ENCODE data around the gene COA8. TPM values are rescaled to one million over a fixed set of nuclear protein-coding genes. Genes with fewer than 3 reads are reported as not detected.

The COA8 gene, protein sequence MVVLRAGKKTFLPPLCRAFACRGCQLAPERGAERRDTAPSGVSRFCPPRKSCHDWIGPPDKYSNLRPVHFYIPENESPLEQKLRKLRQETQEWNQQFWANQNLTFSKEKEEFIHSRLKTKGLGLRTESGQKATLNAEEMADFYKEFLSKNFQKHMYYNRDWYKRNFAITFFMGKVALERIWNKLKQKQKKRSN
- total RNA-seq (10 to 100 TPM; 39.4 to 39.6 TPM), polyA plus RNA-seq (10 to 100 TPM; 30.6 to 59.8 TPM)
- long read RNA-seq, donor 1, transcript APOPT1-201 (5 exons, 2,523 nt): major isoform, 19 of 31 reads
- long read RNA-seq, donor 1, transcript APOPT1-202 (3 exons, 575 nt): minor isoform, 7 of 31 reads
- long read RNA-seq, donor 1, partial matches to known transcripts: 0 of 31 reads
- long read RNA-seq, donor 1, other reads (novel, unspliced or antisense): 0 of 31 reads
- long read RNA-seq, donor 2, transcript APOPT1-201 (5 exons, 2,523 nt): major isoform, 10 of 14 reads
- long read RNA-seq, donor 2, partial matches to known transcripts: 0 of 14 reads
- long read RNA-seq, donor 2, other reads (novel, unspliced or antisense): 0 of 14 reads
- long read RNA-seq, donor 3, transcript APOPT1-201 (5 exons, 2,523 nt): major isoform, 11 of 16 reads
- long read RNA-seq, donor 3, partial matches to known transcripts: 0 of 16 reads
- long read RNA-seq, donor 3, other reads (novel, unspliced or antisense): 0 of 16 reads
- long read RNA-seq, donor 4, transcript APOPT1-201 (5 exons, 2,523 nt): major isoform, 10 of 22 reads
- long read RNA-seq, donor 4, partial matches to known transcripts: 11 of 22 reads
- long read RNA-seq, donor 4, other reads (novel, unspliced or antisense): 0 of 22 reads
- long read RNA-seq, donor 5, transcript APOPT1-202 (3 exons, 575 nt): minor isoform, 6 of 40 reads
- long read RNA-seq, donor 5, transcript APOPT1-201 (5 exons, 2,523 nt): major isoform, 28 of 40 reads
- long read RNA-seq, donor 5, partial matches to known transcripts: 0 of 40 reads
- long read RNA-seq, donor 5, other reads (novel, unspliced or antisense): 0 of 40 reads

- Histone ChIP-seq H3K36me3 (ENCODE audit: control insufficient read depth in 4 of 4, insufficient read depth in 4 of 4, low read length in 4 of 4) (peaks cover 5 to 21% (median 12%) of the 10 kb centered on the region in 4 donors), H3K27me3 (ENCODE audit: control insufficient read depth in 3 of 3, insufficient read depth in 3 of 3, low read length in 2 of 3) (no peaks in the 10 kb centered on the region), H3K27ac (ENCODE audit: low read depth in 1 of 2, low read length in 1 of 2) (peak within 1 kb of the TSS; percentile 97 to 99), H3K4me3 (peak within 1 kb of the TSS; percentile 87), H3K4me1 (ENCODE audit: control insufficient read depth in 5 of 5, insufficient read depth in 5 of 5, low read length in 5 of 5) (peaks cover 4 to 30% (median 10%) of the 10 kb centered on the region in 5 donors), H3K9me3 (ENCODE audit: control insufficient read depth in 4 of 4, insufficient read depth in 3 of 4, low read length in 3 of 4) (no peaks in the 10 kb centered on the region), H3K9ac (ENCODE audit: insufficient read depth in 1 of 2, low read length in 2 of 2) (peak within 1 kb of the TSS; percentile 69 to 93)
- peak; percentile 87 for ATAC-seq (ENCODE audit: insufficient read depth, low FRiP score)
- no peak for TF ChIP-seq CTCF (IDR thresholded peaks at IDR 0.05; ENCODE audit: control extremely low read depth, extremely low read depth)
- DNase-seq: peak; percentile 81 to 92 (median 88)
- 0% methylated on average over 45 to 109 of the region's 109 CpGs for WGBS, 2 donors
These were observed at the start of gene COA8, which contains the start of gene BAG5 for GRCh38 chr14:103562429-103563225. Gene COA8, plus strand, starts transcription at chr14:103562960. Its CDS starts 42 bp downstream, at chr14:103563002. Gene BAG5, minus strand, starts transcription at chr14:103562657. Its CDS starts 1,493 bp downstream, at chr14:103561164.

- DNase-seq: no peak
- H3K9me3 ChIP-seq (ENCODE audit: control insufficient read depth in 4 of 4, insufficient read depth in 3 of 4, low read length in 3 of 4): no peaks in the 10 kb centered on the region
- peaks cover 0 to 32% (median 15%) of the 10 kb centered on the region in 5 donors for H3K4me1 ChIP-seq (ENCODE audit: control insufficient read depth in 5 of 5, insufficient read depth in 5 of 5, low read length in 5 of 5)
- 80 to 81% methylated on average over 18 of the region's 18 CpGs for WGBS, 2 donors
- ATAC-seq (ENCODE audit: insufficient read depth, low FRiP score): no peak
- no peaks in the 10 kb centered on the region for H3K27me3 ChIP-seq (ENCODE audit: control insufficient read depth in 3 of 3, insufficient read depth in 3 of 3, low read length in 2 of 3)
- H3K36me3 ChIP-seq (ENCODE audit: control insufficient read depth in 4 of 4, insufficient read depth in 4 of 4, low read length in 4 of 4): peaks cover 0 to 11% (median 4%) of the 10 kb centered on the region in 4 donors
- TF ChIP-seq CTCF (IDR thresholded peaks at IDR 0.05; ENCODE audit: control extremely low read depth, extremely low read depth): no peak
- H3K9ac ChIP-seq (ENCODE audit: insufficient read depth in 1 of 2, low read length in 2 of 2): no peak overlapping the region
- H3K27ac ChIP-seq (ENCODE audit: low read depth in 1 of 2, low read length in 1 of 2): peak overlapping the region in 1 of 2 donors; percentile 55
- H3K4me3 ChIP-seq: no peak overlapping the region
These were observed 48.0 kb upstream of the COA8 start for GRCh38 chr14:103514596-103515421.

Data from lung (tissue), 16 donors.